A673 (cell line): ENCODE measurements around the gene PARM1.

ENCODE experiments used
- EZH2 ChIP-seq: fragments of 200-600 bp; sonication (generic); IDR thresholded peaks from 2 replicates; pipeline ENCODE4 v1.6.1; 2017; ENCODE audit warnings: borderline replicate concordance, low read depth, mild to moderate bottlenecking, mixed read lengths, antibody characterized with exemption, low read length; ENCODE audit not compliant: poor library complexity, severe bottlenecking
- TF ChIP-seq, protein P1 (sequence below): fragments of 300-800, 200-600 bp; sonication (generic); conservative IDR thresholded peaks from 2 replicates; pipeline ENCODE4 v1.5.1; 2017; ENCODE audit warnings: low read depth, mild to moderate bottlenecking, antibody characterized with exemption, low read length, moderate library complexity, mixed read lengths

DNA sequence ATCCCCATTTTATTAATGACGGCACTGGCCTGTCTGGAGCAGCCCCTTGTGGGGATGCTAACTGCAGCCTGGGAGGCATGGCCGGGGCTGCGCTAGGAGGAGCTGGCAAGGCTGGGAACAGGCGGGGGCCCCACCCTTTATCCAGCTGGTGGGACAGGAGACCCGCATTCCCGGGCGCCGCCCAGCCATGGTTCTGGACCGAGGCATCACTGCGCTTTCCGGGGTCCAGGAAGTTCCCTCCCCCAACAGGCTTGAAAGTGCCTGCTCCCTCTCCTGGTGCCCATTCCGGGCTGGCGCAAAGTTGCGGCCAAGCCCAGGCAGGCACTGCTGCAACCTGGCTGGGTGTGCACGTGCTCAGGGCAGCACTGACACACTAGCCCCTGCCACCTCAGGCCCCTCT is 124.5 kb downstream of the PARM1 start:
- TF ChIP-seq, protein P1, sequence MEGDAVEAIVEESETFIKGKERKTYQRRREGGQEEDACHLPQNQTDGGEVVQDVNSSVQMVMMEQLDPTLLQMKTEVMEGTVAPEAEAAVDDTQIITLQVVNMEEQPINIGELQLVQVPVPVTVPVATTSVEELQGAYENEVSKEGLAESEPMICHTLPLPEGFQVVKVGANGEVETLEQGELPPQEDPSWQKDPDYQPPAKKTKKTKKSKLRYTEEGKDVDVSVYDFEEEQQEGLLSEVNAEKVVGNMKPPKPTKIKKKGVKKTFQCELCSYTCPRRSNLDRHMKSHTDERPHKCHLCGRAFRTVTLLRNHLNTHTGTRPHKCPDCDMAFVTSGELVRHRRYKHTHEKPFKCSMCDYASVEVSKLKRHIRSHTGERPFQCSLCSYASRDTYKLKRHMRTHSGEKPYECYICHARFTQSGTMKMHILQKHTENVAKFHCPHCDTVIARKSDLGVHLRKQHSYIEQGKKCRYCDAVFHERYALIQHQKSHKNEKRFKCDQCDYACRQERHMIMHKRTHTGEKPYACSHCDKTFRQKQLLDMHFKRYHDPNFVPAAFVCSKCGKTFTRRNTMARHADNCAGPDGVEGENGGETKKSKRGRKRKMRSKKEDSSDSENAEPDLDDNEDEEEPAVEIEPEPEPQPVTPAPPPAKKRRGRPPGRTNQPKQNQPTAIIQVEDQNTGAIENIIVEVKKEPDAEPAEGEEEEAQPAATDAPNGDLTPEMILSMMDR = no peak
- no peak for TF ChIP-seq EZH2
